ENCODE measurements around the gene FBXO11. TPM values are rescaled to one million over a fixed set of nuclear protein-coding genes. Genes with fewer than 3 reads are reported as not detected.
A peak's percentile ranks its signal among the peaks of the same experiment; 100 is the strongest.

Gene FBXO11
- total RNA-seq, 1 experiment from 2014 or later: 37.5 TPM

- DNase-seq (ENCODE audit: low read depth): no peak
These were observed 121.9 kb downstream of the FBXO11 start for GRCh38 chr2:47784352-47784851.

GRCh38 chr2:47783486-47784351 is 122.6 kb downstream of the FBXO11 start:
- DNase-seq (ENCODE audit: low read depth): peak; percentile 62

- peak; percentile 90 for DNase-seq (ENCODE audit: low read depth)
These were observed 123.4 kb downstream of the FBXO11 start, which contains the start of gene MSH6 for GRCh38 chr2:47782671-47783485. TSS of gene MSH6 (plus strand) at chr2:47783145. CDS start at chr2:47783234, 89 bp downstream.

- no peak for DNase-seq (ENCODE audit: low read depth)
These were observed 124.0 kb downstream of the FBXO11 start for GRCh38 chr2:47782381-47782670.

GRCh38 chr2:47779426-47779790 is 126.9 kb downstream of the FBXO11 start:
- no peak for DNase-seq (ENCODE audit: low read depth)

- no peak for DNase-seq (ENCODE audit: low read depth)
These were observed 127.4 kb downstream of the FBXO11 start for GRCh38 chr2:47778698-47779425.

- DNase-seq (ENCODE audit: low read depth): no peak
These were observed 128.9 kb downstream of the FBXO11 start for GRCh38 chr2:47777277-47777937.

GRCh38 chr2:47774567-47774966 is 131.7 kb downstream of the FBXO11 start:
- no peak for DNase-seq (ENCODE audit: low read depth)

GRCh38 chr2:47772343-47772742 is 134.0 kb downstream of the FBXO11 start:
- no peak for DNase-seq (ENCODE audit: low read depth)

- DNase-seq (ENCODE audit: low read depth): peak; percentile 90
These were observed 135.1 kb downstream of the FBXO11 start for GRCh38 chr2:47771211-47771610.

- no peak for DNase-seq (ENCODE audit: low read depth)
These were observed 137.0 kb downstream of the FBXO11 start for GRCh38 chr2:47769318-47769717.

GRCh38 chr2:47767880-47768609 is 138.3 kb downstream of the FBXO11 start:
- peak; percentile 38 for DNase-seq (ENCODE audit: low read depth)

- no peak for DNase-seq (ENCODE audit: low read depth)
These were observed 138.8 kb downstream of the FBXO11 start for GRCh38 chr2:47767497-47767844.

- DNase-seq (ENCODE audit: low read depth): no peak
These were observed 154.4 kb downstream of the FBXO11 start for GRCh38 chr2:47751856-47752414.

GRCh38 chr2:47747878-47748277 is 158.4 kb downstream of the FBXO11 start:
- no peak for DNase-seq (ENCODE audit: low read depth)

- no peak for DNase-seq (ENCODE audit: low read depth)
These were observed 162.2 kb downstream of the FBXO11 start for GRCh38 chr2:47744074-47744473.

GRCh38 chr2:47741637-47742036 is 164.7 kb downstream of the FBXO11 start:
- no peak for DNase-seq (ENCODE audit: low read depth)

- DNase-seq (ENCODE audit: low read depth): no peak
These were observed 165.2 kb downstream of the FBXO11 start for GRCh38 chr2:47741101-47741500.
